Lower leg skin (tissue), 3 donors: ENCODE measurements around the gene SP6.

ENCODE experiments used
- POLR2A ChIP-seq, 2 donors: fragments of 450-650 bp; IDR thresholded peaks; one replicate each; pipeline ENCODE4 v1.6.1; 2016 to 2017; ENCODE audit warnings: antibody characterized with exemption in 2 of 2, mild to moderate bottlenecking in 1 of 2, moderate library complexity in 1 of 2
- TF ChIP-seq, protein P1 (sequence below), 3 donors: fragments of 450-650 bp; IDR thresholded peaks; one replicate each; pipeline ENCODE4 v1.5.1; 2016; ENCODE audit warnings: antibody characterized with exemption in 3 of 3, mild to moderate bottlenecking in 3 of 3, moderate library complexity in 2 of 3

DNA sequence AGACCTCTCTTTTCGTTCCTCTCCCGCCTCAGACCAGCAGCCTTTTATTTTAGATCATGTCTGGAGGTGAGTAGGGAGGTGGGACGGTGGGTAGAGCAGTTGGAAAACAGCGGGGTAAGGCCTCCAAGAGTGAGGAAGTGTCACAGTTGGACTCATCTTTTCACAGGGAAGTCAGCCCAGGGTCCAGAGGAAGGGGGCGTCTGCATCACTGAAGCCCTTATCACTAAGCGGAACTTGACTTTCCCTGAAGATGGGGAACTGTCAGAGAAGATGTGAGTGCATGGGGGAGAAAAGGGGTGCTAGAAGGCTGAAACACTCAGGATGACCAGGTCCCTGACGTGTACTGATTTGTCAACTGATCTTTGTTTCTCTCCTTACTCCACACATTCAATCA is 19.0 kb downstream of the SP6 start:
- TF ChIP-seq, protein P1, sequence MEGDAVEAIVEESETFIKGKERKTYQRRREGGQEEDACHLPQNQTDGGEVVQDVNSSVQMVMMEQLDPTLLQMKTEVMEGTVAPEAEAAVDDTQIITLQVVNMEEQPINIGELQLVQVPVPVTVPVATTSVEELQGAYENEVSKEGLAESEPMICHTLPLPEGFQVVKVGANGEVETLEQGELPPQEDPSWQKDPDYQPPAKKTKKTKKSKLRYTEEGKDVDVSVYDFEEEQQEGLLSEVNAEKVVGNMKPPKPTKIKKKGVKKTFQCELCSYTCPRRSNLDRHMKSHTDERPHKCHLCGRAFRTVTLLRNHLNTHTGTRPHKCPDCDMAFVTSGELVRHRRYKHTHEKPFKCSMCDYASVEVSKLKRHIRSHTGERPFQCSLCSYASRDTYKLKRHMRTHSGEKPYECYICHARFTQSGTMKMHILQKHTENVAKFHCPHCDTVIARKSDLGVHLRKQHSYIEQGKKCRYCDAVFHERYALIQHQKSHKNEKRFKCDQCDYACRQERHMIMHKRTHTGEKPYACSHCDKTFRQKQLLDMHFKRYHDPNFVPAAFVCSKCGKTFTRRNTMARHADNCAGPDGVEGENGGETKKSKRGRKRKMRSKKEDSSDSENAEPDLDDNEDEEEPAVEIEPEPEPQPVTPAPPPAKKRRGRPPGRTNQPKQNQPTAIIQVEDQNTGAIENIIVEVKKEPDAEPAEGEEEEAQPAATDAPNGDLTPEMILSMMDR (IDR thresholded peaks at IDR 0.05) = no peak
- TF ChIP-seq POLR2A (IDR thresholded peaks at IDR 0.05) = no peak
